CD4-positive, alpha-beta T cell treated with Interleukin-2 at 100 ng/mL for 4 hours (primary cell): Measurements from ENCODE around the gene LTO1.
A peak's percentile ranks its signal among the peaks of the same experiment; 100 is the strongest.

ENCODE experiments used
- DNase-seq: peaks from one replicate; pipeline ENCODE4 v3.0.0-alpha.2; 2020; ENCODE audit warnings: low spot score

Gene LTO1

DNA sequence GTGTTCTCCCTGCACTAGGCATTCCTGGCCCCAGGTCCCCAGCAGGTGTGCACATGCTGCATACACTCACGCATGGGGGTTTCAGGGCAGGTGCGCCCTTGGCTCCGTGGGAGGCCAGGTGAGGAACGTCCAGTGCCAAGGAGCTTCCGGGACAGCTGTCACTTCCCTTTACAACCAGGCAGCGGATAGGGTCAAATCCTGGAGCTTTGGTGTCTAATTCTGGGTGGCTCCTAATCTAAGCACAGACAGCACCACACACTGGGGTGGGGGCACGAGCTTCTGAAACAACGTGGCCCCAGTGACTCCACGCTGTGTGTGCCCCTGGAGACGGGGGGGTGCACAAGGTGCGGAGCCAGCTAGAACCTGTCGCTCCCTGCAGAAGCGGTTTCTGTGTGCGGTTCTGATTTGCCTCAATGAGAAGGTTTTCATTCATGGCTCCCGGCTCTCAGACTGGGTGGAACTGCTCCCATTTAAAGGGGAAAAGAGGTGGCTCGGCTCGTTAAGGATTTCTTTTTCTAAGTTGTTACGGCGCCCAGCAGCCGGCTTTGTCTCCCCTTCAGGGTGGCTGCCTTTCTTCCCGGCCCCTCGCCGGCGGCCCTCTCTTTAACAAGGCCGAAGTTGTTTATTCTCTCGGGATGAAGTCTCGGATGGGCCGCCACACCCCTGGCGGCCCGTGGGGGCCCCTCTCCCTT, 29.2 kb downstream of the LTO1 start:
- DNase-seq, result no peak

DNA sequence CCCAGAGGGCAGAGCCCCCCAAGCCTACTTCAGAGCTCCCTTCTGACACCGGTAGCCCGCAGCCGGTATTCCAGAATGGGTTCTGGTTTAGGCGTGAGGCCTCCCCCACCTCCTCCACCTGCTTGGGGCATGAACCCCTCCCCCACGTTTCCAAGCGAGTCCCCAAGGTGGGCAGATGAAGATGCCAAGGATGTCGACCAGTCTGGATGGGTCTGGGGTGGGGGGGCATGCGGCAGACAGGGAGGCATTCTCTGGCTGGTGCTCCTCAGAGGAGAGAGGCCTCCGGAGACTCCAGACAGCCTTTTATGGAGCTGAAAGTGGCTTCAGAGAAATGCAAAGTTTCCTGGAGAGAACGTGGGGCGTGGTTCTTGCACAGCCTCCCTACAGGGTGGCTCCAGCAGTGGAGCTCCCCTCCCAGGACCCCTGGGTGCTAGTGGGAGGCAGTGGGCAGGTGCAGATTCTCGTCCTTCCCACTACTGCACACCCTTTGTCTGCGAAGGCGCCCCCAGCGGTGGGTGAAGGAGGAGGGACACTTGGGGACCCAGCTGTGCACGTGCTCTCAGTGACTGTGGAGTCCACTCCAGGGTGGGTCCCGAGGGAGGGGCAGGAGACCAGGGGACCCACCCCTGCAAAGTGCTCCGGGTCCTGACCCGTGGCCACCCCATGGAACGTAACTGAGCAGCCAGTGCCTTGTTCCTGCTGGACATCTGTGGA, 30.0 kb downstream of the LTO1 start:
- no peak for DNase-seq

DNA sequence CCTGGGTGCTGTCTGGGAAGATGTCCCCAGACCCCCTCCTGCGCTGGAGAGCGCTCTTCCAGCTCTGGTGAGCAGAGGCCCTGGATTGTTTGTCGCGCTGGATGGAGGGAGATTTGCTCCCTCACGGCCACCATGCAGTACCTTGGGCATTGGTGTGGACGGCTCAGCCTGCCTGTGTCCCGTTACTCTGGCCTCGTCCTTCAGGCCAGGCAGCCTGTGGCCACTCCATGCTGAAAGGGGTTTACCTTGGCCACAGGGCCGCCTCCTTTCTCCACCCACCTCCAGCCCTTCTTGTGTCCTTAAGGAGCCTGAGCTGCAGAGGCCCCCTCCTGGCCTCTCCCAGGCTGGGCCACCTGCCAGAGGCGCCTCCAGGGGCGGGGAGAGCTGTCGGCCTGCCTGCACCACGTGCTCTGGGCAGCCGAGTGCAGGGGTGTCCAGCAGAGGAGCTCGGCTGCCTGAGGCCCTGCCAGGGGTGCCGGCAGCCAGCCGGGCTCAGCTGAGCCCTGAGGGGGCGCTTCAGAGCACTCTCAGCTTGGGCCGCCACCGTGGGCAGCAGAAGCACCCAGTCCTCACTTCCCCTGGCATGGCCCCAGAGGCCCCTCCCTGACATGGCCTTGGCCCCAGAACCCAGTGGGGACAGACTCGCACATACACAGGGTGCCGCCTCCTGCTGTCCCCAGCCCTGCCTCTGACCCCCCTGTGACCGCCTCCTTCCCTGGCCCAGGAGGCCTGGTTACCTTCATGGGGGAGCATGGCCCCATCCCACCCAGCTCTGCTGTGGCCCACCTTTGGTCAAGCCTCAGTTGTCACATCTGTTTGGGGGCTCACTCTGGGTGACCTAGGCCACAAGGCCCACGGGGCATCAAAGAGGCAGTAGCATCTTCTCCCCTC, 30.8 kb downstream of the LTO1 start:
- DNase-seq, result no peak

DNA sequence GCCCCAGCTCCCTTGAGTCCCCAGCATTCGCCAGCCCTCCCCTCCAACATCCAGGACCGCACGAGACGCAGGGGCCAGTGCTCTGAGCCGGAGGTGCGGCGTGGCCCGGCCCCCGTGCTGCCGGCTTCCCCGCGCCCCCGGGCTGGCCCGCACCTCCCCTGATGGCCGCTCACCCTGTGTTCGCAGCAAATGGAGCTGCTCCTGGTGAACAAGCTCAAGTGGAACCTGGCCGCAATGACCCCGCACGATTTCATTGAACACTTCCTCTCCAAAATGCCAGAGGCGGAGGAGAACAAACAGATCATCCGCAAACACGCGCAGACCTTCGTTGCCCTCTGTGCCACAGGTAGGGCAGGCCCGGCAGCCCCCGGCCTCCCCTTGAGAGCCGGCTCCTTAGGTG, 31.5 kb downstream of the LTO1 start:
- no peak for DNase-seq

DNA sequence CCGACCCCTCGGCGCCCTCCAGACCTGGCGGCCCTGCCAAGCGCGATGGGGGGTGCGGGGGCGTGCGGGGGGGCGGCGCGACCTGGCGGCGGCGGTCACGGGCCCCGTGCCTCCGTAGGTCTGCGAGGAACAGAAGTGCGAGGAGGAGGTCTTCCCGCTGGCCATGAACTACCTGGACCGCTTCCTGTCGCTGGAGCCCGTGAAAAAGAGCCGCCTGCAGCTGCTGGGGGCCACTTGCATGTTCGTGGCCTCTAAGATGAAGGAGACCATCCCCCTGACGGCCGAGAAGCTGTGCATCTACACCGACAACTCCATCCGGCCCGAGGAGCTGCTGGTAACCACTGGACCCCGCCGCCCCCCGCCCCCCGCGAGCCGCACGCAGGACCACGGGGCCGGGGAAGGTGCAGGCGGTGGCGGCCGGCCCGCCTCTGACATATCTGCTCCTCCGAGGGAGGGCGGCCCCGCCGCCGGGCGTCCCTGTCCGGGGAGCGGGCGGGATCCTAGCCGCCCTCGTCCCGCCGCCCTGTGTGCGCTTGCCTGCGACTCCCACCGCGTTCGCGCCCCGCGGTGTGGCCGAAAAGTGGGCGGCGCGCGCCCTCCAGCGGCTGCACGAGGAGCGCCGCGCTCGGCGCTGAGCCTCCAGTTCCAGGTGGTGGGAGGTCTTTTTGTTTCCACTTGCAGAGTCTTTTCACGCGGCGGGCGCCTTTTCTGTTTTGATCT, 32.1 kb downstream of the LTO1 start:
- DNase-seq, result peak; percentile 74

DNA sequence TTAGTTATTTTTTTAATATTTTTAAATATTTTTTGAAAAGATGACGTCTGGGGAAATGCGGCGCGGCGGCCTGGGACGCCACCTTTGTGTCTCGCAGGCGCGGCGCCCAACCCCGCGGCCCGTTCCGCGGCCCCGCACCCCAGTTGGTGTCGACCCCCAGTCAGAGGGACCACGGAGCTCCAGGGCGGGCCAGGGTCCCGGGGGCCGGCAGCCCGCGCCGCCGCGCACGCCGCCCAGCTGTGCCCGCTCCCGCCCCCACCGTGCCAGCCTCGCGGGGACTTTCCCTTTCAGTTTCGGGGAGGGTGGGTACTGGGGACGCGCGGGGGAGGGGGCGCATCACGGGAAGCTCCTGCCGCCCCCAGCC, 32.6 kb downstream of the LTO1 start:
- DNase-seq, result peak; percentile 27

DNA sequence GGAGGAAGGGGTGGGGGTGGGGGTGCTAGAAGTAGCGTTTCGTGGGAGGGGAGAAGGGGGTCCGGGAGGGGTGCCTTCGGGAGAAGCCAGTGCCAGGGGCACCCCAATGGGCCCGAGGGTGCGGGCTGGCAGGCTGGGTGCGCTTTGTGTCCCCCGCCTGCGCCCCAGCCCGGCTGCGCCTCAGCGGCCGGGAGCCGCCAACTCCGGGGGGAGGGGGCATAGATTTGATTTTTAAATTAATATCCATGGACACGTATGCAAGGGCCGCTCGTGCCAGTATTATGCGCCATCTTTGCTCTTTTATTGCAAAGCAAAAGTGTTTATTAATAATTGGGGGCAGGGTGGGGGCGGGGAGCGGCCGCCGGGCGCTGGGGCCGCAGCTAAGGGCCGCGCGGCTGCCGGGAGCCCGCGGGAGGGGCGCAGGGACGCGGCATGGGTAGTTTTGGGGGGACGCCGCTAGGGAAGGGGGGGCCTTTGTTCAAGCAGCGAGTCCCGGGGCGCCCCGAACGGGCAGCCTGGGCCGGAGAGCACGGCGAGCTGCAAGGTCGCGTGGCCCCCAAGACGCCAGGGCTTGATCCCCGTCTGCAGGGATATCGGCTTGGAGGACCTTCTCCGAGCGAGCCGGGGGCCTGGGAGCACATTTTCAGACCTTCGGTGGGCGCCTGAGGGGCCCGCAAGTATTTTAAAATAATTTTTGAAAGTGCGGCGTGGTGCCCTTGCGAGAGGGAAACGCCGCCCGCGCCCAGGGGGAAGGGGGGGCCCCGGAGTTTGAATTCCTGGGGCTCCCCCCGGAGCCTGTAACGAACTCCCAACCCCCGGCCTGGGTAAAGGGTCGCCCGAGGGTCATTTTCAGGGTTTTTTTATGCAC, 33.2 kb downstream of the LTO1 start:
- DNase-seq, result no peak

DNA sequence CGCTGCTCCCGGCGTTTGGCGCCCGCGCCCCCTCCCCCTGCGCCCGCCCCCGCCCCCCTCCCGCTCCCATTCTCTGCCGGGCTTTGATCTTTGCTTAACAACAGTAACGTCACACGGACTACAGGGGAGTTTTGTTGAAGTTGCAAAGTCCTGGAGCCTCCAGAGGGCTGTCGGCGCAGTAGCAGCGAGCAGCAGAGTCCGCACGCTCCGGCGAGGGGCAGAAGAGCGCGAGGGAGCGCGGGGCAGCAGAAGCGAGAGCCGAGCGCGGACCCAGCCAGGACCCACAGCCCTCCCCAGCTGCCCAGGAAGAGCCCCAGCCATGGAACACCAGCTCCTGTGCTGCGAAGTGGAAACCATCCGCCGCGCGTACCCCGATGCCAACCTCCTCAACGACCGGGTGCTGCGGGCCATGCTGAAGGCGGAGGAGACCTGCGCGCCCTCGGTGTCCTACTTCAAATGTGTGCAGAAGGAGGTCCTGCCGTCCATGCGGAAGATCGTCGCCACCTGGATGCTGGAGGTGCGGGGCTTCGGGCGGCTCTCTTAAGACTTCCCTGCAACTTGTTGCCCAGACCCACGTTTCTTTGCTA, 34.1 kb downstream of the LTO1 start, which contains the start of gene CCND1:
TSS of gene CCND1 (plus strand) at position 162 of the 587 bp plus-strand sequence. CDS start at position 320, 158 bp downstream.
- peak; percentile 26 for DNase-seq

DNA sequence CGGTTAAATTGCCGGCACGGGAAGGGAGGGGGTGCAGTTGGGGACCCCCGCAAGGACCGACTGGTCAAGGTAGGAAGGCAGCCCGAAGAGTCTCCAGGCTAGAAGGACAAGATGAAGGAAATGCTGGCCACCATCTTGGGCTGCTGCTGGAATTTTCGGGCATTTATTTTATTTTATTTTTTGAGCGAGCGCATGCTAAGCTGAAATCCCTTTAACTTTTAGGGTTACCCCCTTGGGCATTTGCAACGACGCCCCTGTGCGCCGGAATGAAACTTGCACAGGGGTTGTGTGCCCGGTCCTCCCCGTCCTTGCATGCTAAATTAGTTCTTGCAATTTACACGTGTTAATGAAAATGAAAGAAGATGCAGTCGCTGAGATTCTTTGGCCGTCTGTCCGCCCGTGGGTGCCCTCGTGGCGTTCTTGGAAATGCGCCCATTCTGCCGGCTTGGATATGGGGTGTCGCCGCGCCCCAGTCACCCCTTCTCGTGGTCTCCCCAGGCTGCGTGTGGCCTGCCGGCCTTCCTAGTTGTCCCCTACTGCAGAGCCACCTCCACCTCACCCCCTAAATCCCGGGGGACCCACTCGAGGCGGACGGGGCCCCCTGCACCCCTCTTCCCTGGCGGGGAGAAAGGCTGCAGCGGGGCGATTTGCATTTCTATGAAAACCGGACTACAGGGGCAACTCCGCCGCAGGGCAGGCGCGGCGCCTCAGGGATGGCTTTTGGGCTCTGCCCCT, 34.7 kb downstream of the LTO1 start:
- no peak for DNase-seq

DNA sequence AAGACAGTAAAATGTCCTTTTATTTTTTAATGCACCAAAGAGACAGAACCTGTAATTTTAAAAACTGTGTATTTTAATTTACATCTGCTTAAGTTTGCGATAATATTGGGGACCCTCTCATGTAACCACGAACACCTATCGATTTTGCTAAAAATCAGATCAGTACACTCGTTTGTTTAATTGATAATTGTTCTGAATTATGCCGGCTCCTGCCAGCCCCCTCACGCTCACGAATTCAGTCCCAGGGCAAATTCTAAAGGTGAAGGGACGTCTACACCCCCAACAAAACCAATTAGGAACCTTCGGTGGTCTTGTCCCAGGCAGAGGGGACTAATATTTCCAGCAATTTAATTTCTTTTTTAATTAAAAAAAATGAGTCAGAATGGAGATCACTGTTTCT, 35.3 kb downstream of the LTO1 start:
- no peak for DNase-seq

DNA sequence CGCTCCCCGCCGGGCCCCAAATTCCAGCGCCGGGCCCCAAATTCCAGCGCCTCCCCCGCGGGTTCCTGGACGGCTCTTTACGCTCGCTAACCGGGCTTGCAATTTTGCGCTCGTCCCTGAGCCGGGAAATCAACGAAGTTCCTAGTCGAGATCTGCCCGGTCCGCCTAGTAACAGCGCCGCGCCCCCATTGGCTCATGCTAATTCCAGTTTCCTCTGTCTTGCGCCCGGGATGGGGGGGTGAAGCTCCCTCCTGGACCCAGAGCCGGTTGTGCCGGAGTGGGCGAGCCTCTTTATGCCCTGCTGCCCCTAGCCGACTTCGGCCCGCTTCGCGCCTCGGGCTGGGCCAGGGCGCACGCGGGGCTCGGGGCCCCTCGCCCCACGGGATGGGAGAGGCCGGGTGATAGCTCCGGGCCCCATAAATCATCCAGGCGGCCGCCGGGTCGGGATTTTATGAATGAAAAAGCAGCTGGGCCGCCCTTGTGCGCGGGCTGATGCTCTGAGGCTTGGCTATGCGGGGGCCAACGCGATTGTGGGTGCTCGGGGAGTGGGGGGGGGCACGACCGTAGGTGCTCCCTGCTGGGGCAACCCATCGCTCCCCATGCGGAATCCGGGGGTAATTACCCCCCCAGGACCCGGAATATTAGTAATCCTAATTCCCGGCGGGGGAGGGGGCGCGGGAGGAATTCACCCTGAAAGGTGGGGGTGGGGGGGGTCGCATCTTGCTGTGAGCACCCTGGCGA, 36.0 kb downstream of the LTO1 start:
- DNase-seq, result no peak

DNA sequence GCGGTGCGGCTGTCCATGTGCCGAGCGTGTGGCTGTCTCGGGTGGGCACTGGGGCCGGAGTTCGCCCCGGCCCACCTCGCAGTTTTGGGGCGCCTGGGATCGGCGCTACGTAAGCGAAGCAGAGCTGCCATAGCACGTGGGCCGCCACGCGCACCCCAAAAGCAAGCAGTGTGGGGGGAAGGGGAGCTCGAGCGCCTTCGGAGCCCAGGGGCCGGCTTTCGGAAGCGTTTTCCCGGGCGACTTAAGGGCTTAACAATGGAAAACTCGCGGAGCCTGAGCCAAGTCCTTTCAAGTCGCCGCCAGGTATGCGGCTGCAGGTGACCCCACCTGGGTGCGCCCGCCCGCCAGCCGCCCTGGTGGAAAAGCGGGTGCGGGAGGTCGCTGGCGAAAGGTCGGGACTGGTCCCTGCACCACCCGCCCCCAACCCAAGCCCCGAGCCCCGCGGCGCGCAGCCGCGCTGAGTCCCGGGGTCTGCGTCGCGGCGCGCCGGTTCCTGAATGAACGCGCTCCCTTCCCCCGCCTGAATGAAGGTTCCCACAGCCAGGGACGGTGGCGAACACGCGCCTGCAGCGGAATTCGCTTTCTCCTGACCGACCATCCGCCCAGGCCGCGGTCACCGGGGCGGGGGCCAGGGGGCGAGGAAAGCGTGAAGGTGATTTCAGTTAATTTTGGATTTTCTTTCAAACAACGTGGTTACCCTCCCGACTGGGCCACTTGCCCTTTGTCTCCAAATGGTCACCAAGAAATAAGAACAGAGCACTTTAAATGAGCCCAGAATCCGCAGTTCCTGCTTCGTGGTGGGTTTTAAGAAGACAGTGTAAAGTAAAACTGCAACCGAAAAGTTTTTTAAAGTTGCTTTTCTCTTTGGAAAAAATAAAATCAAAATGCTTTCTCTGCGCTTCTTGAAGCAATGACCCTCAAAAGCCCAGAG, 36.9 kb downstream of the LTO1 start:
- no peak for DNase-seq

DNA sequence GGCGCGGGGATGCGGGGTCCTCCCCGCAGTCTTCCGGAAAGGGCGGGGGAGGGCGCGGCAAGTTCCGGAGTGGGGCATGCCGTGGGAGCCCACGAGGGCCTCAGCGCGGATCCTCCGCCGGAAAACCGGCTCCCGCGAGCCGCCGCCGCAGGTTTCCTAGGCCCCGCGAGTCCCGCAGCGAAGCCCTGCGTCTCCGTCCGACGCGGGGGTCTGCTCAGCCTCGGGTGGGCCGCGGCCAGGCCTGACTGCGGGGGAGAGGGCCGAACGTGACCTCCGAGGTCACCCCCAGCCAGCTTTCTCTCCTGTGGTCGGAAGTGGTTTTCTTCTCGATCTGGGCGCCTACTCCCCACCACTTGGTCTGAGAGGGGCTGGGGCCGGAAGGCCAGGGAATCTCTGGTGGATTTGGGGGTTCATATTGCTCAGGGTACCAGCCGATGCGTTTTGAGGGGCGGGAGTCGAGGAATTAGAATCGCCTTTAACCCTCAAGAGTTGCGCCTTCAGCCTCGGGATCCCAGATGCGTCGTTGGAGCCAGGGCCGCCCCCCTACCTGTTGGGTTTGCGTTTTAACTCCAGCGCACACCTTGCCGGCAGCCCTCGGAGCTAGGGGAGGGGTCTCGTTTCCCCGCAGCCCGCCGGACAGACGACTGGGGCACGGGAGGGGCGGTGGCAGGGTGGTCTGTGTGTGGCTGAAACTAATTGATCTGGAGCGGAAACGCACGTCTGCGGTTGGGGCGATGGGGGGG, 37.8 kb downstream of the LTO1 start:
- no peak for DNase-seq

DNA sequence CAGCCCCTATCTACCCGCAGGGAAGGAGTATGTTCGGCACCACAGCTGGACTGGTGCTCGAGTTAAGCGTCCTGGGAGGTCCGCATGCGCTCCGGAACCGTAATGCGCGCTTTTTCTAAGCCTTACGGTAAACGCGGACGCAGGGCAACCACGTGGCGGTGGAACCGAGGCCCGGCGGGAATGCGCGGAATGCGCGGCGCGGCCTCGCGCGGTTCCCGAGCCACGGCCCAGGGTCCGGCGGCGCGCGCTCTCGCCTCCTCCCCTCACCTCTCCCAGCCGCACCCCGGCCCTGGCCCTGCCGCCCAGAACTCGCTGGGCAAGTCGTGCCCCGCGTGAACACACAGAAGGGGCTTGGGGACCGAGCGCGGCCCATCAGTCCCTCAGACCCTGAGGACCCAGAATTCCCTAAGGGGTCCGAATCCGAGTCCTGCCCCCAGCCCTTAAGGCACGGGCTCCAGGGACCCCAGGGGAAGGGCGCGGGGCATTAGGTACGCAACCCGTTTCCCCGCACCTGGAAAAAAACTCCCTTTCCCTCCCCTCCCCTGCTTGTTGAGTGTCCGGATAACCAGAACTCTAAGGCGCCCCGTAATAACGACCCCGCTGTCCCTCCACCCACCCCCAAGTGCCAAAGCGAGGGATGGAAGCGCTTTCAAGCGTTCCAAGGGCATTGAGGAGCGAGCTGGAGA, 38.5 kb downstream of the LTO1 start:
- DNase-seq, result no peak

DNA sequence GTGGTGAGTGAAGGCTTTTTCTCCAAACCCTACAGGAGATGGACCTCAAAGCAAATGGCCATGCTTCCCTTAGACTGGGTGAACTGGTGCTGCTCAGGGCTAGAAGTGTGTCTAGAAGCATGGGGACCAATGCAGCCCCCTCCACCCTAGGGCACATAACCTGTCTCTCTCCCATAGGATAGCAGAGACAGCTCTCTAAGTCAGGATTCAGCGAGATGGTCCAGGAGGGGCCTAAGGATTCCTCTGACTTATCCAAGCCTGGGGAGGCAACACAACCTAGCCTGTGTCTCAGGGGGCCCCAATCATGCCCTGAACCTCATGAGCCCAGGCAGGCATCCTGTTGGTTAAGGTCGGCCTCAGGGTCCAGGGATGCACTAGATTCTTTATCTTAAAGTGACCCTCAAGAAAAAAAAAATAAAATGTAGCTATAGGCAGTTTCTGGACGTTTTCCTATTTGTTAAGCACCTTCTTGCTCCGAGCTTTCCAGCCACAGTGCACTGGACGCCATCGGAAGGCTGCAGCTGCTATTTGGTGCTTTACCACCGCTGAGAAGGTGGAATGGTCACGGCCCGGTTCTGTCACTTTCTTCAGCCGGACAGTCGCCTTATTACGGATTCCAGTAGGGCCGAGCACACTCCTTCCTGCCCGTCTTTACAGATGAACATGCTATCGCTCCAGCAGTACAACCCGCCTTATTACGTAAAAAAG, 39.2 kb downstream of the LTO1 start:
- DNase-seq, result no peak

DNA sequence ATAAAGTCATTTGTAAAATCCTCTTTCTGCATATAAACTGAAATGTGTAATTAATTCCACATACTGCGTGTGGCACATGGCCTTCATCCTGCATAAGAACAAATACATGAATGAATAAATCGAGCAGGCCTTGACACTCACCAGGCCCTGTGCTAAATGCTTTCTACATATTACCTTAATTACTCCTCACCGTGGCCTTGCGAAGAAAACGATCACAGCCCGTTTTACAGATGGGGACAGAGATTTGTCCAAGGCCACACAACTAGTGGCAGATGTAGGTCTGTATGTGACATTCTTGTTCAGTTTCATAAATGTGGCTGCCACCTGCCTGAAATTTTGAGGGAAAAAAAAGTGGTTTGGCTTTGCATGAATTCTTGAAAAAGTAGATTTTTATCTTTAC, 40.0 kb downstream of the LTO1 start:
- DNase-seq, result no peak
